GM23248 (cell line): Measurements from ENCODE around the gene STAT1.

Source experiments
- EZH2 ChIP-seq: fragments of 200-600 bp; sonication (generic); IDR thresholded peaks from 2 replicates; pipeline ENCODE4 v1.6.1; 2018; ENCODE audit warnings: antibody characterized with exemption, mild to moderate bottlenecking; ENCODE audit not compliant: insufficient read depth, poor library complexity, severe bottlenecking
- EZH2phosphoT487 ChIP-seq: fragments of 200-600 bp; sonication (generic); IDR thresholded peaks from 2 replicates; pipeline ENCODE4 v1.6.1; 2018; ENCODE audit warnings: antibody characterized with exemption, moderate library complexity, mild to moderate bottlenecking, low read depth; ENCODE audit not compliant: insufficient read depth

GRCh38 chr2:191018048-191018447, 4.1 kb upstream of the STAT1 start:
- no peak for TF ChIP-seq EZH2
- no peak for TF ChIP-seq EZH2phosphoT487
